ENCODE data around the gene ACTR1B.
"Not testable (repeated sequence)": the region's sequence is repeated elsewhere in the genome, so short reads cannot be mapped to it uniquely, and the experiment has no call there.

Gene ACTR1B

GRCh38 chr2:97663962-97664635 is at the start of gene ACTR1B:
Gene ACTR1B (minus strand): TSS chr2:97664044. CDS start chr2:97663890, 154 bp downstream.
- intact Hi-C loops (cut with DNase I), result loop anchor here (1.0 to 2.0 kb wide), 2 partner anchors 19 to 33 kb away; no protein-coding TSS in a partner anchor
- peak; percentile 96 to 100 (median 98) for DNase-seq

DNA sequence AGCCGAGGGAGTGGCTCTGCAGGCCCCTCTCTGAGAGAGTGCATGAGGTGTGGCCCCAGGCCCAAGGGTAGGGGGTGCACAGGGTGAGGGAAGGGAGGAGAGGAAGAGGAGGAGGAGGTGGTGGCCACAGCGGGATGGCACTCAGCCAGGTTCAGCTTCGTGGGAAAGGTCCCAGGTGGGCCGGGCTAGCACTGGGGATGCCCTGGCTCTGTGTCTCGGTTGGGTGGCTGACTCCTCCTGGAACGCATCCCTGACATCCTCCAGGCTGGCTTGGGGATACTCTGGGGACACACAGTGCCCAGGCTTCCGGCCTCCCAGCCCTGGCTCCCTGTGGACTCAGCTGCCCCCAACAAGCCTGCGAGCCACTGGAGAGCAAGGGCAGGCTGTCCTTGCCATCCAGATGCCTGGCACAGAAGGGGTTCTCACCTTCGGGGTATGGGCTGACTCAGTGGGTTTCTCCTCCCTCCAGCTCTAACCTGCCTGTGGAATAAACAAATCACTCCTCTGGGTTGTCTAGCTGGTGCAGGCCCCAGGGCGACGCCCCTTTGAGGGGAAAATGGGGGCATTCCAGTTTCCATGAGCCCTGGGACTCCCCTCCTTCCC is 49.0 kb upstream of the ACTR1B start:
- intact Hi-C loops (cut with DNase I), result no loop called here
- DNase-seq, result peak in 3 of 10 donors; percentile 10 to 75 (median 58)

- intact Hi-C loops (cut with DNase I), result not testable (repeated sequence)
- peak in 2 of 10 donors; percentile 13 to 16 for DNase-seq
Measured at GRCh38 chr2:97712175-97712574, 48.3 kb upstream of the ACTR1B start.

DNA sequence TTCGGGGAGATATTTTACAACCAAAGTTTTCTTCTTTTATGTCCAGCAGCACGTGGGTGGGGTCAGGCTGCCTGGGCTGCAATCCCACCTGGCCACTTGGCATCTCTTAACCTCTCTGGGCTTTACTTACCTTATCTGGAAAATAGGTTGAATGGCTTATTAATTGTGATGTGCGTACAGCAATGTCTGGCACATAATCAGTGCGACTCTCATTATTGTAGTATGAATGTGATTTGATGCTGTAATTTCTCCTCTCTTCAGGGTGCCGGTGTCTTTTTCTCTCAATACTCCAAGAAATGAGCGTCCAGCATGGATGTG is 47.5 kb upstream of the ACTR1B start:
- intact Hi-C loops (cut with DNase I), result no loop called here
- peak in 1 of 10 donors; percentile 52 for DNase-seq

DNA sequence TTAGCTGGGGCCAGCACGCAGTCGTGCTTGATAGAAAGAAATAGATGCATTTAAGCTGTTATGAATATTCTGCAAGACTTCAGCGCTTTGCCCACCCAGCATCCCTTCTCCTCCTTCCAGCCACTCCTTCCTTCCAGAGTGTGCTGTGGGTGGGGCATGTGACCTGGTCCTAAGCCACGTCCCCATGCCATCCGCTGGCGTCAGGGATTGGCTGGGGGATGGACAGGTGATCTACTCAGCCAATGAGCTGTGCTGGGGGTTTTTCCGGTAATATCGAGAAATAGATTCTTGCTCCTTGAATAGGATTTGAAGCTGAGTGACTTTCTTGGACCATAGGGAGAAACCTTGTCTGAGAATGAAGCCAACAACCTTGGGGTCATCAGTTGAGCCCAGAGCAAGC is 44.8 kb upstream of the ACTR1B start:
- intact Hi-C loops (cut with DNase I), result loop anchor here (10.0 kb wide), 2 partner anchors 64 to 676 kb away; partner anchors contain the start of gene COX5B

DNA sequence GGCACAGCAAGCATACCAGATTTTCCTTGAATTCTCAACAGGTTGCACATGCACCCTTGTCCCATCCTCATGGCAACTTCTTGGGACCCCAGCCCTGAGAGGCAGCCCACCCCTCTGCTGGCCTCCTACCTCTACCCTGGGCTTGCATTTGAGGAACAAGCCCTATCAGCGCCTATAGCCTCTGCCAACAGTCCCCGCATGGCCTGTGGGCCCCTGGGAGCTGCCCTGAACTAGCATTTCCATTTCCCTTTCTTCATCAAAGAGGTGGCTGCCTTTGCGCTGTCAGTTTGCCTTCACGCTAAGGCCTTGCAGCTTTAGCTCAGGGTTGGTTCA is 44.2 kb upstream of the ACTR1B start:
- DNase-seq, result peak in 2 of 10 donors; percentile 43 to 53
- intact Hi-C loops (cut with DNase I), result loop anchor here (10.0 kb wide), 2 partner anchors 63 to 677 kb away; partner anchors contain the start of gene COX5B

More for the DNA sequence above, 44.8 kb upstream of the ACTR1B start:
- peak in 2 of 10 donors; percentile 46 to 50 for DNase-seq

GRCh38 chr2:97707362-97708047 is 43.7 kb upstream of the ACTR1B start:
- intact Hi-C loops (cut with DNase I), result loop anchor here (10.0 kb wide), 2 partner anchors 63 to 677 kb away; partner anchors contain the start of gene COX5B
- DNase-seq, result peak in 2 of 10 donors; percentile 66 to 68

- intact Hi-C loops (cut with DNase I), result loop anchor here (10.0 kb wide), 2 partner anchors 62 to 678 kb away; partner anchors contain the start of gene COX5B
- DNase-seq, result peak in 1 of 10 donors; percentile 37
Measured at GRCh38 chr2:97706708-97707345, 43.0 kb upstream of the ACTR1B start.

DNA sequence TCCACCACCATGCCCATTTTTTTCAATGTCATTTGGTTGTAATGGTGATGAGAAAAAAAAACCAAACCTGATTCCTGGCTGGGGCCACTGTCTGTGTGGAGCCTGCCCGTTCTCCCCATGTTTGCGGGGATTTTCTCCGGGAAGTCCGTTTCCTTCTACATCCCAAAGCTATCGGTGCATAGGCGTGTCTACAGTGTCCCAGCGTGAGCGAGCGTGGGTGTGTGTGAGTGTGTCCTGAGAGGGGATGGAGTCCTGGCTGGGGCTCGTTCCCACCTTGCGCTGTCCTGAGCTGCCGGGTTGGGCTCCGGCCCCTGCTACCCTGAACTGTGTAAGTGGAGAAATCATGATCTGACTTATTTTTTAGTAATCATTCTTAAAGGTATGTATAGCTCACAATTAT is 42.3 kb upstream of the ACTR1B start:
- DNase-seq, result peak in 2 of 10 donors; percentile 11 to 61
- intact Hi-C loops (cut with DNase I), result loop anchor here (10.0 kb wide), 2 partner anchors 61 to 679 kb away; partner anchors contain the start of gene COX5B

GRCh38 chr2:97704989-97705388 is 41.1 kb upstream of the ACTR1B start:
- intact Hi-C loops (cut with DNase I), result loop anchor here (10.0 kb wide), 2 partner anchors 60 to 680 kb away; partner anchors contain the start of gene COX5B
- peak in 1 of 10 donors; percentile 29 for DNase-seq

DNA sequence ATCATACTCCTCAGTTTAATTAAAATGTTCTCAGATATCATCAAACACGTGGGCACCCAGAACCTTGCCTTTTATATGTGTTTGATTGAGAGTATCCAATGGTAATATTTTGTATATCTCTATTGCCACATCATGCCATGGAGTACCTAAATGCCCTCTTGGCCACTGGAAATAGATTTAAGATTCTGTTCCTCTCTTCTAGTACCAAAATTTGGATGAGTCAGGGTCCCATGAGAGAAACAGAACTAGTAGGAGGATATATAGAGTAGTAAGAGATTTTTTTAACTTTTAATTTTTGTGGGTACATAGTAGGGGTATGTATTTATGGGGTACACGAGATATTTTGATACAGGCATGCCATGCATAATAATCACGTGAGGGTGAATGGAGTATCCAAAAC is 39.9 kb upstream of the ACTR1B start:
- DNase-seq, result no peak
- intact Hi-C loops (cut with DNase I), result loop anchor here (10.0 kb wide), 2 partner anchors 59 to 681 kb away; partner anchors contain the start of gene COX5B

DNA sequence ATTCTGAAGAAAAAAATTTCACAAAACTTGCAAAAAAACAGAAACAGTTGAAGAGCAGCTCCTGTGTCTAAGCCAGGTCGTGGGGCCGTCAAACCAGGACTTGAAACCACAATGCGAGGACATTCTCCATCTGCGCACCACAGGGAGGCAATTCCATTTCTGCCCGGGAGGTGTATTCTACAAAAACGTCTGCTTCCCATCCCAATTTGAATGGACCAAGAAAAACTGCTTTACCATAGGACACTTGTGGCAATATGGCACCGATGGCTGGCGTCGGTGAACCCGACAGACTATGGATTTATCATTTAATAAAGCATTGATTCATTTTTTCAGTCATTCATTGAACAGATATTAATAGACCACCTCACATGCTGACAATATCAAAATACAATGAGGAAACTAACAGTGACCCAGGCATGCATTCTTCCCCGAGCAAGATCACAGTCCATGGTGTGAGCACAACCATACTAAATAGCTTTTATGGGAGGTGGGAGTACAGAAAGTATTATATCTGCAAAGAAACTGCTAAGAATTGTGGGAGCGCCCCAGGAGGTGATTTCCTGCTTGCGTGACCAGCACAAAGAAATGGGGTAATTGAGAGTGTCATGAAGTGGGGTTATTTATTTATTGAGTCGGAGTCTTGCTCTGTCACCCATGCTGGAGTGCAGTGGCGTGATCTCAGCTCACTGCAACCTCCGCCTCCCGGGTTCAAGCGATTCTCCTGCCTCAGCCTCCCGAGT is 39.1 kb upstream of the ACTR1B start:
- intact Hi-C loops (cut with DNase I), result loop anchor here (10.0 kb wide), 2 partner anchors 58 to 682 kb away; partner anchors contain the start of gene COX5B
- DNase-seq, result peak in 2 of 10 donors; percentile 17 to 64

- DNase-seq, result peak in 1 of 10 donors; percentile 13
- intact Hi-C loops (cut with DNase I), result loop anchor here (10.0 kb wide), 2 partner anchors 57 to 683 kb away; partner anchors contain the start of gene COX5B
Measured at GRCh38 chr2:97701851-97702465, 38.1 kb upstream of the ACTR1B start.

DNA sequence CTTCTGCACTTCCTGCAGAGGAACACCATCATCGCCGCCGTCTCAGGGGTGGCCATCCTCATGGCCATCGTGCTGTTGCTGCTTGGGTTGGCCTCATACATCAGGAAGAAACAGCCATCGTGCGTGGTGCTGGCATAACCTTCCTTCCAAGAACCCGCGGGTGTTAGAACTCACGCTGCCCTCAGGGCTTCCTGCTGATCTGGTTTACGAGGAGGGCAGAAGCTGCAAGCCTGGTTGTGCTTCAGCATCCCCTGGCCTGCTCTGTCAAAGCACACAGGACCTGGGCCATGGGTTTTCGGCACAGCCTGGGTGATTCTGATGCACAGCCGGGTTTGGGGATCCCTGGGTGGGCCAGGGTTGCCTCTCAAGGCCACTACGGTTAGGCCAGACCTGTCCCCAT is 37.3 kb upstream of the ACTR1B start:
- DNase-seq, result peak in 2 of 10 donors; percentile 60 to 62
- intact Hi-C loops (cut with DNase I), result loop anchor here (10.0 kb wide), 2 partner anchors 56 to 684 kb away; partner anchors contain the start of gene COX5B

DNA sequence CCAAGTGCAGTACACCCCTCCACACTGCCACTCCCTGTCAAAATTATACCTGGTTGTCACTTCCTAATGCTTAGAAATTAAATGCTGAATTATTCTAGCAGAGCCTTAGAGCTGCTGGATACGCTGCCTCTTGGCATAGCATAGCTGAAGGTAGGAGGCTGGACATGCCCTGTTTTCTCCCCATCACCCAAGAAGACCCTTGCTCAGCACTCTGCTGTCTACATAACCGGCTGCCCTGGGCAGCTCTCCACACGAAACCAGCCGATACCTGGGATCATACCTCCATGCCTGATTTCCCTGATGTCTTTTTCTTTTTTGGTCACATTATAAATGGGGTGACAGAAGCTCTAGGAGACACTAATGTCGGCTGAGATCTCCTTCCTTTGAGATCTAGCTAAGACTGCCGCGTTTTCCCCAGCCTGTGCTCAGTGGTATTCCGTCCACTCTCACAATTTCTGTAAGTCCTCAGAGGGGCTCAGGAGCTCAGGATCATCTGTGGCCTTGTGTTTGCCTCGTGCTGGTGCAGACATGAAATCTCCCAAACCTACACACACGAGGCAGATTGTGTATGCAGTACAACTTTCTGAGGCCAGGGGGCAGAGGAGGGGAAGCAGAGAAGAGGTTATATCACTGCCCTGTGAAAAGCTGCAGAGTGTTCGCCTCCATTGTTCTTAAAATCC is 36.1 kb upstream of the ACTR1B start:
- DNase-seq, result peak in 6 of 10 donors; percentile 50 to 90 (median 60)
- intact Hi-C loops (cut with DNase I), result loop anchor here (10.0 kb wide), 3 partner anchors 55 to 685 kb away; partner anchors contain the start of gene COX5B

- no peak for DNase-seq
- intact Hi-C loops (cut with DNase I), result loop anchor here (10.0 kb wide), 1 partner anchor 104 kb away; no protein-coding TSS in a partner anchor
Measured at GRCh38 chr2:97698530-97698929, 34.7 kb upstream of the ACTR1B start.

DNA sequence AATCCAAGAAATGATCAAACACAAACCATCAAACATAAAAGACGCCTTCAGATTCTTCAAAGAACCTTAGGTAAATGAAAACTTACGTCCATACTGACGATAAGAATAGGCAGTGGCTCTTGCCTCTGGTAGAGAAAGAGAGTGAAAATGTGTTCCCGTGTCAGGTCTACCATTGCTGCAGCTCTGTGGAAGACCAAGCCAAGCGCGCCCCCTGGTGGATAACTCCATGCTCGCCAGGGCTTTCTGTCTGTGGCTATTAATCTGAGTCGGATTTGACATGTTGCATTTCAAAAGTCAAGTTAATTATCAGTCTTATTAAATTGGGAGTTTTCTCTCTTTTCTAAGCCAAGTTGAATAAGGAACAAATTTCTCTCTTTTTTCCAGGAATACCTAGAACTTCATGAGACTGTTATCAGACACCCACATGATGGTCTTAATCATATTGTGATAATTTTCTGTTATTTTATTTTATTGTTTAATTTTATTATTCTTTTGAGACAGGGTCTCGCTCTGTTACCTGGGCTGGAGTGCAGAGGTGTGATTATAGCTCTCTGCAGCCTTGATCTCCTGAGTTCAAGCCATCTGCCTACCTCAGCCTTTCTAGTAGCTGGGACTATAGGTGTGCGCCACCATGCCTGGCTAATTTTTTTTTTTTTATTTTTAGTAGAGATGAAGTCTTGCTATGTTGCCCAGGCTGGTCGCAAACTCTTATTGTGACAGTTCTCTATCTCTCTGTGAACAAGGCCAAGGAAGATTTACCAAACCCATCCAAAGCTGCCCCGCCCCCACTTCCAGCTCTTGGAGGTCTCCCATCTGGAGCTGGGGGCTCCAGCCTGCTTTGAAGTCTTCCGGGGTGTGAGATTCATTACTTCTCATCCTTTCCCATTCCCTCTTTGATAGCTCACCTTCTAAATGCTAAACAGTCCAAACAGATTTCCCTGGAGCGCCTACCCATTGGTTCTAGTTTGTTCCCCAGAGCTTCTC is 33.7 kb upstream of the ACTR1B start:
- intact Hi-C loops (cut with DNase I), result loop anchor here (2.0 to 10.0 kb wide), 2 partner anchors 33 to 103 kb away; partner anchors contain the start of gene ACTR1B
- peak; percentile 83 to 99 (median 94) for DNase-seq

Measured in posterior cingulate gyrus (tissue), 11 donors.